ENCODE measurements around the gene GDPD5.

Gene GDPD5

GRCh38 chr11:75556275-75556674, 30.5 kb upstream of the GDPD5 start:
- Histone ChIP-seq H4K20me1 (ENCODE audit: insufficient read depth, low read length) (no peaks in the 10 kb centered on the region), H3K4me3 (ENCODE audit: low read depth in 1 of 2, low read length in 2 of 2) (no peak overlapping the region), H2AFZ (ENCODE audit: low read depth, low read length) (no peak overlapping the region), H3K9ac (ENCODE audit: low read depth, low read length) (no peak overlapping the region), H3K4me1 (ENCODE audit: insufficient read depth, low read length) (peaks cover 1% of the 10 kb centered on the region), H3K4me2 (ENCODE audit: insufficient read depth, low read length) (no peak overlapping the region), H3K27me3 (ENCODE audit: insufficient read depth, low read length, poor library complexity) (peaks cover 8% of the 10 kb centered on the region), H3K9me3 (ENCODE audit: insufficient read depth, low read length, severe bottlenecking) (no peaks in the 10 kb centered on the region), H3K36me3 (ENCODE audit: insufficient read depth, low read length) (no peaks in the 10 kb centered on the region), H3K79me2 (ENCODE audit: insufficient read depth, low read length) (no peaks in the 10 kb centered on the region), H3K27ac (ENCODE audit: low read length) (no peak overlapping the region)
- ATAC-seq (ENCODE audit: insufficient read depth, low read depth): no peak
- DNase-seq: no peak
- no peak for TF ChIP-seq EZH2 (IDR thresholded peaks at IDR 0.05; ENCODE audit: borderline replicate concordance, low read depth, low read length, severe bottlenecking)
- TF ChIP-seq, protein P1, sequence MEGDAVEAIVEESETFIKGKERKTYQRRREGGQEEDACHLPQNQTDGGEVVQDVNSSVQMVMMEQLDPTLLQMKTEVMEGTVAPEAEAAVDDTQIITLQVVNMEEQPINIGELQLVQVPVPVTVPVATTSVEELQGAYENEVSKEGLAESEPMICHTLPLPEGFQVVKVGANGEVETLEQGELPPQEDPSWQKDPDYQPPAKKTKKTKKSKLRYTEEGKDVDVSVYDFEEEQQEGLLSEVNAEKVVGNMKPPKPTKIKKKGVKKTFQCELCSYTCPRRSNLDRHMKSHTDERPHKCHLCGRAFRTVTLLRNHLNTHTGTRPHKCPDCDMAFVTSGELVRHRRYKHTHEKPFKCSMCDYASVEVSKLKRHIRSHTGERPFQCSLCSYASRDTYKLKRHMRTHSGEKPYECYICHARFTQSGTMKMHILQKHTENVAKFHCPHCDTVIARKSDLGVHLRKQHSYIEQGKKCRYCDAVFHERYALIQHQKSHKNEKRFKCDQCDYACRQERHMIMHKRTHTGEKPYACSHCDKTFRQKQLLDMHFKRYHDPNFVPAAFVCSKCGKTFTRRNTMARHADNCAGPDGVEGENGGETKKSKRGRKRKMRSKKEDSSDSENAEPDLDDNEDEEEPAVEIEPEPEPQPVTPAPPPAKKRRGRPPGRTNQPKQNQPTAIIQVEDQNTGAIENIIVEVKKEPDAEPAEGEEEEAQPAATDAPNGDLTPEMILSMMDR (IDR thresholded peaks at IDR 0.05; ENCODE audit: borderline replicate concordance, extremely low read depth, low read length, poor library complexity, severe bottlenecking): no peak

GRCh38 chr11:75555079-75555811, 29.5 kb upstream of the GDPD5 start:
- Histone ChIP-seq H3K27ac (ENCODE audit: low read length) (no peak overlapping the region), H3K4me1 (ENCODE audit: insufficient read depth, low read length) (no peaks in the 10 kb centered on the region), H3K36me3 (ENCODE audit: insufficient read depth, low read length) (no peaks in the 10 kb centered on the region), H3K9me3 (ENCODE audit: insufficient read depth, low read length, severe bottlenecking) (no peaks in the 10 kb centered on the region), H3K27me3 (ENCODE audit: insufficient read depth, low read length, poor library complexity) (peaks cover 8% of the 10 kb centered on the region), H3K79me2 (ENCODE audit: insufficient read depth, low read length) (no peaks in the 10 kb centered on the region), H2AFZ (ENCODE audit: low read depth, low read length) (no peak overlapping the region), H3K9ac (ENCODE audit: low read depth, low read length) (no peak overlapping the region), H3K4me3 (ENCODE audit: low read depth in 1 of 2, low read length in 2 of 2) (no peak overlapping the region), H4K20me1 (ENCODE audit: insufficient read depth, low read length) (no peaks in the 10 kb centered on the region), H3K4me2 (ENCODE audit: insufficient read depth, low read length) (no peak overlapping the region)
- no peak for ATAC-seq (ENCODE audit: insufficient read depth, low read depth)
- TF ChIP-seq EZH2 (IDR thresholded peaks at IDR 0.05; ENCODE audit: borderline replicate concordance, low read depth, low read length, severe bottlenecking): no peak
- TF ChIP-seq, protein P1 (IDR thresholded peaks at IDR 0.05; ENCODE audit: borderline replicate concordance, extremely low read depth, low read length, poor library complexity, severe bottlenecking): no peak
- DNase-seq: no peak

GRCh38 chr11:75554258-75555022, 28.7 kb upstream of the GDPD5 start:
- ATAC-seq (ENCODE audit: insufficient read depth, low read depth) (peak; percentile 21; the same call in 1 of the 3 replicates), DNase-seq (peak; percentile 20)
- Histone ChIP-seq H3K36me3 (ENCODE audit: insufficient read depth, low read length) (no peaks in the 10 kb centered on the region), H3K4me3 (ENCODE audit: low read depth in 1 of 2, low read length in 2 of 2) (no peak overlapping the region), H3K9me3 (ENCODE audit: insufficient read depth, low read length, severe bottlenecking) (no peaks in the 10 kb centered on the region), H3K27me3 (ENCODE audit: insufficient read depth, low read length, poor library complexity) (peaks cover 8% of the 10 kb centered on the region), H3K79me2 (ENCODE audit: insufficient read depth, low read length) (no peaks in the 10 kb centered on the region), H2AFZ (ENCODE audit: low read depth, low read length) (no peak overlapping the region), H3K9ac (ENCODE audit: low read depth, low read length) (no peak overlapping the region), H3K27ac (ENCODE audit: low read length) (no peak overlapping the region), H4K20me1 (ENCODE audit: insufficient read depth, low read length) (no peaks in the 10 kb centered on the region), H3K4me1 (ENCODE audit: insufficient read depth, low read length) (no peaks in the 10 kb centered on the region), H3K4me2 (ENCODE audit: insufficient read depth, low read length) (no peak overlapping the region)
- TF ChIP-seq, protein P1 (IDR thresholded peaks at IDR 0.05; ENCODE audit: borderline replicate concordance, extremely low read depth, low read length, poor library complexity, severe bottlenecking): no peak
- TF ChIP-seq EZH2 (IDR thresholded peaks at IDR 0.05; ENCODE audit: borderline replicate concordance, low read depth, low read length, severe bottlenecking): no peak
